SW480 (cell line): Measurements from ENCODE around the gene CCDC77.
"Not testable (repeated sequence)": the region's sequence is repeated elsewhere in the genome, so short reads cannot be mapped to it uniquely, and the experiment has no call there.

Experiments
- DNase-seq: peaks from one replicate; pipeline ENCODE4 v3.0.0-alpha.2; 2016; ENCODE audit warnings: low spot score

CCDC77 gene

DNA sequence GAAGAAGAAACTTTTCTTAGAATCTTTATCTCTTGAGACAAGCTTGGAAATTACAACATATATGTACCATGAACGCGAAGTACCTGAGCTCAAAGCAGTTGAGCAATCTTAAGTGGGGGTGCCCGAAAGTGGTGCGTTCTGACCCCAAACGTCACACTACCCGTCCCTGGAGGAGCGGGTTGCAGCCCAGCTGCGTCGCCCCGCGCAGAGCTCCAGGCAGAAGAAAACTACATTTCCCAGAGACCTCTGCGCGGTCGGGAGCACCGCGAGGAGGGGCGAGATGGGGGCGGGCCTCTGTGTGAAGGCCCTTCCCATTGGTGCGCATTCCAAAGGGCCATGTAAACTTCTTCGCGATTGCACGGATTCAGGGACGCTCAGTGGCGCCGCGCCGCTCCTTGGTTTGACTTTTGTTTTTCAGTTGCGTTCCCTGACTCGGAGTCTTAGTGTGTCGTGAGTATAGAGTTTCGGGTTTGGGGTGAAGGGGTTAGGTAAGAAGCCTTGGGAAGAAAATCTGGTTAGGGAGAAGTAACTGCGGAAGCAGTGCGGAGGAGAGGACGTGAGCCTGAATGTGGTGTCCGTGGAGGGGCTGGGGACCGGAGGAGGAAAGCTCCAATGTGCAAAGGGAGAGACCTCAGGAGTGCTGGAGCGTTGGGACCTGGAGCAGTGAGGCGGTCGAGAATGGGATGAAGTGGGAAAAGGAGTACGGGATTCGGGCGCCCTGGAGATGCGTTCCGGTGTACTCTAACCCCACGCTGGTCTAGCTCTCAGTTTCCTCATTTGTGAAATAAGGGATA lies at the start of gene CCDC77:
CCDC77 (plus strand) TSS at position 410 of the 794 bp plus-strand sequence. CDS start 7,740 bp downstream, outside the sequence.
- peak; percentile 95 for DNase-seq

DNA sequence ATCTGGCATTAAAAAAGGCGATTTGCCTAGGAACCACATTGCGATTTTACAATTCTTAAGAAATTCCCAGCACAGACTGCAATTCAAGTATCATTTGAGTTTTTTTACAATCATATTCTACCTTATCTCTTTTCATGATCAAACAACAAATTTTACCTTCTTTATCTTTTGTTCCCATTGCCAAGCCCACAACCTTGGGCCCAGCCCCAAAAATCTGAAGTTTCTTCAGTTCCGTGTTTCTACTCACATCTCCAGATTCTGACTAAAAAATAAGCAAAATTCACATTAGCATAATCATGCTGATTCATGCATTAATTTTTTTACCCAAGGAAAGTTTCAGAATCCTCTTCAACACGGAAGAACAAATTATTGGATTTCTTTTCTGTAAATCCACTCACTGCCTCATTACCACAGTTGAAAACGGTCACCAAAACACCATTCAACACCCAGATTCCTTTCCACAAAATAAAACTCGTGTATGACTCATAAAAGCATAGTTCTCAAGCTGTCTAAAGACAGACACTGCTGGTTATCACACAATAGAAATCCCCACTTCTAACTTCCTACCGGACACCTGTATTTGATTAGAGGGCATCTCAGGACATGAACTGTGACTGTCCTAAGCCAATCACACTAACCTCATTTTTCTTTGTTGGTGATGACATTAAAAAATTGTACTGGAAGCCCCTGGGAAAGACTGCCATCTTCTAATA lies 45.0 kb upstream of the CCDC77 start:
- DNase-seq = no peak

DNA sequence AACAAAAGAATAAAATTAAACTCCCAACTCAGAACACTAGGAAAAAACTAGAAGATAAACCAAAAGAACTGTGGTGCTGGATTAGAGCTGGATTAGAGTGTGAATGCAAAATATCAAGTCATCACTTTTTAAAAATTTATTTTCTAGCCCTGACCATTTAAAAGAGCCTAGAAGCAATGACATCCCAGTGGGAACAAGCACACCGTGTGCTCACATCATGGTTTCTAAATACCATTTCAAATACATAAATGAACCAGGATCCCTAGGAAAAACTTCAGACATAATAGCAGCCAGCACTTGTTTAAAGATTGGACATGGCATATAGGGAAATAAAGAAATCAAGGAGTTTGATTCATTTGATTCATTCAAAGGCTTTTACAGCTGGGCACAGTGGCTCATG lies 42.4 kb upstream of the CCDC77 start:
- no peak for DNase-seq

- no peak for DNase-seq
Observed at GRCh38 chr12:366820-367219, 34.6 kb upstream of the CCDC77 start.

DNA sequence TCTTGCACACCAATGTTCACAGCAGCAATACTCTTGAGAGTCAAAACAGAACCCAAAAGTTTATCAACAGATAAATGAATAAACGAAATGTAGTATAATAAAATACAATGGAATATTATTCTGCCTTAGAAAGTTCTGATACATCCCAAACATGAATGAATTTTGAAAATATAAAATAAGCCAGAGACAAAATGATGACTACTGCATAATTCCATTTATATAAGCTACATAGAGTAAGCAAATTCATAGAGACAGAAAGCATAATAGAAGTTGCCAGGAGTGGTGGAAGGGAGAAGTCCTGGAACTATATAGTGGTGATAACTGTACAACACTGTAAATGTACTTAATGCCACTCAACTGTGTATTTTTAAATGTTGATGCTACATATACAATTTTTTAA lies 33.5 kb upstream of the CCDC77 start:
- no peak for DNase-seq

DNA sequence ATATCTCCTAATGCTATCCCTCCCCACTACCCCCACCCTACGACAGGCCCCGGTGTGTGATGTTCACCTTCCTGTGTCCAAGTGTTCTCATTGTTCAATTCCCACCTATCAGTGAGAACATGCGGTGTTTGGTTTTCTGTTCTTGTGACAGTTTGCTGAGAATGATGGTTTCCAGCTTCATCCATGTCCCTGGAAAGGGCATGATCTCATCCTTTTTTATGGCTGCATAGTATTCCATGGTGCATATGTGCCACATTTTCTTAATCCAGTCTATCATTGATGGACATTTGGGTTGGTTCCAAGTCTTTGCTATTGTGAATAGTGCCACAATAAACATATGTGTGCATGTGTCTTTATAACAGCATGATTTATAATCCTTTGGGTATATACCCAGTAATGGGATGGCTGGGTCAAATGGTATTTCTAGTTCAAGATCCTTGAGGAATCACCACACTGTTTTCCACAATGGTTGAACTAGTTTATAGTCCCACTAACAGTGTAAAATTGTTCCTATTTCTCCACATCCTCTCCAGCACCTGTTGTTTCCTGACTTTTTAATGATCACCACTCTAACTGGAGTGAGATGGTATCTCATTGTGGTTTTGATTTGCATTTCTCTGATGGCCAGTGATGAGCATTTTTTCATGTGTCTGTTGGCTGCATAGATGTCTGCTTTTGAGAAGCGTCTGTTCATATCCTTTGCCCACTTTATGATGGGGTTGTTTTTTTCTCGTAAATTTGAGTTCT lies 30.5 kb upstream of the CCDC77 start:
- DNase-seq = not testable (repeated sequence)

DNA sequence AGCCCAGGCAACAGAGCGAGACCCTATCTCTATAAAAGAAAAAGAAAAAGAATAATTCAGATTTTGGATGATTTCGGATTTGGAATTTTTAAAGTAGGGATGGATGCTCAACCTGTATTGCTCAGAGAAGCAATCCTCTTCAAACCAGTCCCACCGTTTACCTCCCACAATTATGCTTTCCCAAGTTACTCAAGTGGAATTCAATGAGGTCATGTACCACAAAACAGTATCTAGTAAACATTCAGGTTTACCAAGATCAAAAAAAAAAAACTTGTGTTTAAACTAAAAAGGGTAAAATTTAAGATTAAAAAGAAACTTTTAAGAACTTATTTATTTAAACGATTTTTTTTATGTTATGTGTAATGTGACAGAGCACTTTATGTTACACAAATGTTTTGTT lies 14.8 kb upstream of the CCDC77 start:
- no peak for DNase-seq

- DNase-seq = no peak
Observed at GRCh38 chr12:388012-388411, 13.4 kb upstream of the CCDC77 start.

GRCh38 chr12:388541-389141 lies 12.8 kb upstream of the CCDC77 start:
- peak; percentile 35 for DNase-seq

- DNase-seq = peak; percentile 97
Observed at GRCh38 chr12:389142-390096, 12.0 kb upstream of the CCDC77 start, which contains the start of gene KDM5A. Gene KDM5A, minus strand, starts transcription at chr12:389320. Its CDS starts 229 bp downstream, at chr12:389091.

GRCh38 chr12:400828-401227 lies 616 bp upstream of the CCDC77 start:
- no peak for DNase-seq

GRCh38 chr12:402029-402389 lies 565 bp downstream of the CCDC77 start:
- peak; percentile 70 for DNase-seq

DNA sequence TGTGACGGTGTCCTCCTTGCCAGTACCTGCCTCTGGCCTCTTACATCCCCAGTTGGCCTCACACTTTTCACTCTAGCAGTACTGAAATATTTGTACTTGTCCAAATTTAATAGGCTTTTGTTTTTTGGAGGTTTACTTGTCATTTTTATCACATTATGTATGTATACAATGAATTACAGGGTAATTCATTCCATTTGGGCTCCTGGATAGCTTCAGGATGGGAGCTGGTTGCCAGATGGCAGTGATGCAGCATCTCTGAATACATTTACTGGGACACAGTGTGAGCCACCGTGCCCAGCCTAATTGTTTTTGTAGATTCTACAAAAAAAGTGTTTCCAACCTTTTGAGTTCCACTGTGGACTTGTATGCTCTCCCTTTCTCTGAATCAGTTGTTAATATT lies 13.4 kb downstream of the CCDC77 start:
- DNase-seq = no peak

GRCh38 chr12:418432-418831 lies 17.0 kb downstream of the CCDC77 start:
- no peak for DNase-seq

DNA sequence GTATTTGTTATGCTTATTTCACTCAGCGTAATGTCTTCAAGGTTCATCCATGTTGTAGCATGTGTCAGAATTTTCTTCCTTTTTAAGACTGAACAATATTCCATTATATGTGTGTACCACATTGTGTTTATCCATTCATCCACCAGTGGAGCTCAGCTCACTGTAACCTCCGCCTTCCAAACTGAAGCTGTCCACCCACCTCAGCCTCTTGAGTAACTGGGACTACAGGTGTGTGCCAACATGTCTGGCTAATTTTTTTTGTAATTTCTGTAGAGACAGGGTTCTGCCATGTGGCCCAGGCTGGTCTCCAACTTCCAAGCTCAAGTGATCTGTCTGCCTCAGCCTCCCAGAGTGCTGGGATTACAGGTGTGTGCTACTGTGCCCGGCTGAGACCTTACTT lies 21.1 kb downstream of the CCDC77 start:
- no peak for DNase-seq

GRCh38 chr12:435737-436136 lies 34.3 kb downstream of the CCDC77 start:
- not testable (repeated sequence) for DNase-seq

DNA sequence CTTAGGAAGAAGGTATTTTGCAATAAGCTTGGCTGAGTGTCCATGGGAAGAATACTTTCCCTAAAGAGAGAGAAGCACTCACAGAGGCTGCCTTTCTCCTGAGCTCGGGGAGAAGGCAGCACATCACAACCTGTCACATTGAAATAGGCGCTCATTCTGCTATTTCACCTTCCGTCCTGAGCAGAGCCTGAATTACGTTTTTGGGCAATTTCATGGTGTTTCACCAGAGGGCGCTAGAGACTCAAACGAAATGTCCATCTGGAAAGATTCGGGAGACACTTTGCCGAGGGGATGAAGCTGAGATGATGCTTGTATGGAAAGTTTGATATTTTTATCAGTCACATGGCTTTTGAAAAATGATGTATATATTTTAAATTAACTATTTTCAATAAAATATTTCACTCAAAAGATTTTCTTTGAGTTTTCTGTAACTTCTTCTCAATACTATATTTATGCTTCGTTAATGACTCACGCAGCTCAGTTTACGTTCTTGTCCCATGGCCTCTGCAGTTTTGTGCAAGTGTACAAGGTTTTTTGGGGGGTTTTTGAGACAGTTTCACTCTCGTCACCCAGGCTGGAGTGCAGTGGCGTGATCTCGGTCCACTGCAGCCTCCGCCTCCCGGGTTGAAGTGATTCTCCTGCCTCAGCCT lies 40.9 kb downstream of the CCDC77 start:
- DNase-seq = peak; percentile 54

DNA sequence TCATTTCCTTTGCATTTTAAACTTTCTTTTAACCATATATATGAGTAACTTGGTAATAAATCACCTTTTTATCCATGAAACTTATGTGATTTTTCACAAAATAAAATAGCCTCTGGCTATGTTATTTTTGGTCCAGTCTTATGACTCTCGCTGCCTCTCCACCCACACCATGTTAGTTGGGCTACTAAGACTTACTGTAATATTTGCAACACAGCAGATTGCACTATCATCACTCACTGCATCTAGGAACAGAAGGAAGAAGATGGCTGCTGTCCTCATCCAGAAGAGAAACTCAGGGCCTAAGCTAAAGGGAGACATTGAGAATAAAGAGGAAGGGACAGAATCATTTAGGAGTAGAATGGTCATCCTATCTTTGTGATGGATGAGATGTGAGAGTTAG lies 45.7 kb downstream of the CCDC77 start:
- DNase-seq = no peak

- no peak for DNase-seq
Observed at GRCh38 chr12:449203-449602, 47.8 kb downstream of the CCDC77 start.

GRCh38 chr12:450438-450837 lies 49.0 kb downstream of the CCDC77 start:
- no peak for DNase-seq
